Heart left ventricle (tissue), 16 donors: ENCODE data around the gene SNRPD3. TPM values are rescaled to one million over a fixed set of nuclear protein-coding genes. Genes with fewer than 3 reads are reported as not detected.

Source experiments
- ATAC-seq, 4 donors: fragments of 200-7000 bp; cut with Tn5 transposase; one replicate each; pipeline ENCODE4 v1.9.1; 2020 to 2022; ENCODE audit warnings: moderate library complexity in 4 of 4, mild to moderate bottlenecking in 3 of 4, moderate number of reproducible peaks in 1 of 4
- DNase-seq, 5 donors: peaks; one replicate each; pipeline ENCODE4 v3.0.0-alpha.2; 2020
- H3K27ac ChIP-seq, 12 donors: fragments of 200-600 bp; sonication (generic) in 4 of 12; one replicate each; pipeline versions ENCODE4 v1.5.0 to v1.8.0; 2016 to 2022; ENCODE audit warnings: mild to moderate bottlenecking in 2 of 12
- H3K27me3 ChIP-seq, 9 donors: fragments of 200-600 bp; sonication (generic) in 2 of 9; one replicate each; pipeline versions ENCODE4 v1.5.1 to v1.8.0; 2016 to 2022; ENCODE audit warnings: mild to moderate bottlenecking in 3 of 9
- H3K36me3 ChIP-seq, 9 donors: fragments of 200-600 bp; sonication (generic) in 2 of 9; one replicate each; pipeline versions ENCODE4 v1.5.0 to v1.8.0; 2018 to 2022; ENCODE audit warnings: mild to moderate bottlenecking in 2 of 9
- H3K4me1 ChIP-seq, 12 donors: fragments of 200-600 bp; sonication (generic) in 4 of 12; one replicate each; pipeline versions ENCODE4 v1.5.0 to v1.8.0; 2016 to 2022; ENCODE audit warnings: mild to moderate bottlenecking in 3 of 12
- H3K4me3 ChIP-seq, 12 donors: fragments of 200-600 bp; sonication (generic) in 4 of 12; one replicate each; pipeline versions ENCODE4 v1.5.0 to v1.8.0; 2017 to 2022; ENCODE audit warnings: mild to moderate bottlenecking in 9 of 12, moderate library complexity in 4 of 12
- H3K9me3 ChIP-seq, 12 donors: fragments of 200-600 bp; sonication (generic) in 4 of 12; one replicate each; pipeline versions ENCODE4 v1.5.0 to v1.8.0; 2016 to 2022; ENCODE audit warnings: mild to moderate bottlenecking in 1 of 12
- CTCF ChIP-seq, 12 donors: fragments of 200-600 bp; sonication (generic) in 4 of 12; IDR thresholded peaks; one replicate each; pipeline versions ENCODE4 v1.5.0 to v1.8.0; 2018 to 2022; ENCODE audit warnings: antibody characterized with exemption in 12 of 12, mild to moderate bottlenecking in 5 of 12
- POLR2A ChIP-seq, 2 donors: fragments of 450-650 bp; IDR thresholded peaks; one replicate each; pipeline ENCODE4 v1.6.1; 2017; ENCODE audit warnings: antibody characterized with exemption in 2 of 2, mild to moderate bottlenecking in 2 of 2, moderate library complexity in 2 of 2
- WGBS, 4 donors: extraction: QIAGEN DNeasy Blood & Tissue Kit in 2 of 4; methylation state at CpG; one replicate each; pipeline versions ENCODE4 v1.1.5 to v1.1.7; 2013 to 2018; 5-methylcytosine and 5-hydroxymethylcytosine counted together
- intact Hi-C, 10 donors: fragments of 100-400 bp; cut with DNase I; formaldehyde crosslinking; loops; one replicate each; pipeline versions ENCODE4 v1.11.1 to v1.14.2; 2022
- polyA plus RNA-seq, 2 donors: library from polyadenylated mRNA; stranded (reverse); fragments of 200-250 nt; gene quantifications; one replicate each; pipeline ENCODE4 v1.2.3, GENCODE V29; 2013
- total RNA-seq, 9 donors: library from RNA; depleted of rRNA in 2 of 9; stranded (reverse); fragments of >200 nt in 2 of 9; fragmentation: NEBNext Ultra II Directional in 3 of 9; extraction: Animal tissue kit (Norgen Biotek cat#: 25700) in 3 of 9; gene quantifications; one replicate each; pipeline versions ENCODE4 v1.1.0 to v1.2.4, GENCODE V29; 2016 to 2023
- donor health status: ischemic (EF 13 %, LVEDD 7.1; RV severe dilation, severe dysfunction).
- donor health status: healthy with polysubstance abuse.
- donor health status: DM: no; HTN: yes; CAD: no.
- donor health status: DM: no; HTN: no; CAD: no.
- donor health status: ischemic (EF 25% LVEDD 6.9; RV normal size, moderate dysfunction).
- donor health status: ischemic (EF 25% LVEDD 5.7; RV mildly dilated, moderate dysfunction).
- donor health status: healthy.
- donor health status: DM: yes; HTN: yes; CAD: no.
- donor health status: ischemic (EF 35%, LVEDD 5.7; RV mildly dilated, moderate dysfunction).
- donor health status: nonischemic (EF 11% LVEDD 7.7; RV severe dilation, severe dysfunction).
- donor health status: DM: yes; HTN: yes; CAD: no.
- donor health status: PGD.
- donor health status: ischemic (EF 29% LVEDD 5.4; RV normal size, mild dysfunction).
- donor health status: nonischemic (EF 23%, LVEDD 6.1; RV moderate dilation, normal function).

The SNRPD3 gene
- total and polyA plus RNA-seq, 11 donors: 64.8 to 227 (median 74.1) TPM

- DNase-seq (no peak), ATAC-seq (no peak)
- TF ChIP-seq CTCF (IDR thresholded peaks at IDR 0.05): no peak
- 65 to 81% (median 78%) methylated on average over 3 to 6 of the region's 6 CpGs for WGBS, 4 donors
- no peaks in the 10 kb centered on the region for H3K9me3 ChIP-seq
- no peaks in the 10 kb centered on the region for H3K27me3 ChIP-seq
- no peak overlapping the region for H3K4me3 ChIP-seq
- intact Hi-C loops: no loop called here
- peaks cover 3 to 90% (median 66%) of the 10 kb centered on the region in 9 donors for H3K36me3 ChIP-seq
- peak overlapping the region in 3 of 12 donors; percentile 1 to 9 (median 6) for H3K27ac ChIP-seq
- H3K4me1 ChIP-seq: peaks cover 4 to 57% (median 28%) of the 10 kb centered on the region in 12 donors
Observed at GRCh38 chr22:24541681-24542515, 13.9 kb upstream of the SNRPD3 start.

- Histone ChIP-seq H3K36me3 (peaks cover 5 to 91% (median 74%) of the 10 kb centered on the region in 9 donors), H3K9me3 (no peaks in the 10 kb centered on the region), H3K27ac (peak overlapping the region in 6 of 12 donors; percentile 1 to 60 (median 20)), H3K4me1 (peaks cover 4 to 57% (median 28%) of the 10 kb centered on the region in 12 donors), H3K27me3 (no peaks in the 10 kb centered on the region), H3K4me3 (no peak overlapping the region)
- 40 to 57% (median 52%) methylated on average over 2 to 9 of the region's 9 CpGs for WGBS, 4 donors
- intact Hi-C loops: no loop called here
- DNase-seq (peak; percentile 60 to 79 (median 74)), ATAC-seq (peak; percentile 59 to 79 (median 69))
- TF ChIP-seq CTCF (IDR thresholded peaks at IDR 0.05) (peak in 1 of 12 donors; percentile 38), POLR2A (IDR thresholded peaks at IDR 0.05) (no peak)
Observed at GRCh38 chr22:24542641-24543040, 13.2 kb upstream of the SNRPD3 start.

GRCh38 chr22:24543185-24543601 is 12.6 kb upstream of the SNRPD3 start:
- no peaks in the 10 kb centered on the region for H3K9me3 ChIP-seq
- peak overlapping the region in 8 of 12 donors; percentile 1 to 60 (median 33) for H3K27ac ChIP-seq
- H3K36me3 ChIP-seq: peaks cover 5 to 93% (median 79%) of the 10 kb centered on the region in 9 donors
- intact Hi-C loops: no loop called here
- TF ChIP-seq POLR2A (IDR thresholded peaks at IDR 0.05) (no peak), CTCF (IDR thresholded peaks at IDR 0.05) (no peak)
- H3K4me3 ChIP-seq: no peak overlapping the region
- WGBS, 4 donors: 70 to 84% (median 74%) methylated on average over 3 to 7 of the region's 7 CpGs
- peak in 3 of 4 donors; percentile 5 to 15 (median 9) for ATAC-seq
- no peak for DNase-seq
- peaks cover 4 to 57% (median 28%) of the 10 kb centered on the region in 12 donors for H3K4me1 ChIP-seq
- no peaks in the 10 kb centered on the region for H3K27me3 ChIP-seq

- Histone ChIP-seq H3K27me3 (no peaks in the 10 kb centered on the region), H3K4me1 (peaks cover 4 to 62% (median 29%) of the 10 kb centered on the region in 12 donors), H3K36me3 (peaks cover 5 to 93% (median 81%) of the 10 kb centered on the region in 9 donors), H3K4me3 (no peak overlapping the region), H3K27ac (peak overlapping the region in 7 of 12 donors; percentile 15 to 60 (median 35)), H3K9me3 (no peaks in the 10 kb centered on the region)
- 75 to 95% (median 78%) methylated on average over 6 to 11 of the region's 11 CpGs for WGBS, 4 donors
- ATAC-seq (peak in 1 of 4 donors; percentile 6), DNase-seq (no peak)
- TF ChIP-seq POLR2A (IDR thresholded peaks at IDR 0.05) (no peak), CTCF (IDR thresholded peaks at IDR 0.05) (no peak)
- intact Hi-C loops: no loop called here
Observed at GRCh38 chr22:24543679-24544243, 12.0 kb upstream of the SNRPD3 start.
